ENCODE data around the gene ZNF469. TPM values are rescaled to one million over a fixed set of nuclear protein-coding genes. Genes with fewer than 3 reads are reported as not detected.

The ZNF469 gene
- total RNA-seq, 4 donors from 2014 or later = 0.17 to 0.49 (median 0.40) TPM

DNA sequence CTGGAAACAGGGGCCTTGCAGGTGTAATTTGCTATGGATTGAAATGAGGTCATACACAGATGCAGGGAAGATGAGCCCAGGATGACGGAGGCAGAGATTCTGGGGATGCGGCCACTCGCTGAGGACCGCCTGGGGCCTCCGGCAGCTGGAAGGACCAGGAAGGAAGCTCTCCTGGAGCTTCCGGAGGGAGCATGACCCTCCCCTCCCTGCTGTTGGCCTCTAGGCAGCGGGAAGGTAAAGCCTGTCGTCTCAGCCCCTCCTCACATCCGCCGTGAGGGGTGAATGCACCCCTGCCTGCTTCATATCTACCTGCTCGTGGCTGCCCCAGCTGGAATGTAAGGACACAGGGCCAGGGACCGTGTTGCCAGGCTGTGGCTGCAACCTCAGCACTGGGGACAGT, 29.1 kb upstream of the ZNF469 start:
- no peak for DNase-seq (ENCODE audit: low spot score in 2 of 2)
- 59 to 87% methylated on average over 11 to 12 of the region's 12 CpGs for WGBS, 2 donors
- no peak overlapping the region for H3K4me3 ChIP-seq (ENCODE audit: low read depth, poor library complexity, severe bottlenecking)
- TF ChIP-seq, protein P1, sequence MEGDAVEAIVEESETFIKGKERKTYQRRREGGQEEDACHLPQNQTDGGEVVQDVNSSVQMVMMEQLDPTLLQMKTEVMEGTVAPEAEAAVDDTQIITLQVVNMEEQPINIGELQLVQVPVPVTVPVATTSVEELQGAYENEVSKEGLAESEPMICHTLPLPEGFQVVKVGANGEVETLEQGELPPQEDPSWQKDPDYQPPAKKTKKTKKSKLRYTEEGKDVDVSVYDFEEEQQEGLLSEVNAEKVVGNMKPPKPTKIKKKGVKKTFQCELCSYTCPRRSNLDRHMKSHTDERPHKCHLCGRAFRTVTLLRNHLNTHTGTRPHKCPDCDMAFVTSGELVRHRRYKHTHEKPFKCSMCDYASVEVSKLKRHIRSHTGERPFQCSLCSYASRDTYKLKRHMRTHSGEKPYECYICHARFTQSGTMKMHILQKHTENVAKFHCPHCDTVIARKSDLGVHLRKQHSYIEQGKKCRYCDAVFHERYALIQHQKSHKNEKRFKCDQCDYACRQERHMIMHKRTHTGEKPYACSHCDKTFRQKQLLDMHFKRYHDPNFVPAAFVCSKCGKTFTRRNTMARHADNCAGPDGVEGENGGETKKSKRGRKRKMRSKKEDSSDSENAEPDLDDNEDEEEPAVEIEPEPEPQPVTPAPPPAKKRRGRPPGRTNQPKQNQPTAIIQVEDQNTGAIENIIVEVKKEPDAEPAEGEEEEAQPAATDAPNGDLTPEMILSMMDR (IDR thresholded peaks at IDR 0.05) = no peak
- TF ChIP-seq POLR2A (IDR thresholded peaks at IDR 0.05) = no peak
- intact Hi-C loops (cut with DNase I; ENCODE audit: low total_unique reads) = no loop called here

GRCh38 chr16:88354229-88355092, 28.3 kb upstream of the ZNF469 start:
- no peak overlapping the region for H3K4me3 ChIP-seq (ENCODE audit: low read depth, poor library complexity, severe bottlenecking)
- DNase-seq (ENCODE audit: low spot score in 2 of 2) = no peak
- 91% methylated on average over 25 to 32 of the region's 33 CpGs for WGBS, 2 donors
- intact Hi-C loops (cut with DNase I; ENCODE audit: low total_unique reads) = no loop called here
- TF ChIP-seq POLR2A (IDR thresholded peaks at IDR 0.05) = no peak
- TF ChIP-seq, protein P1 (IDR thresholded peaks at IDR 0.05) = no peak

- 84 to 94% methylated on average over 6 of the region's 6 CpGs for WGBS, 2 donors
- no peak for DNase-seq (ENCODE audit: low spot score in 2 of 2)
- intact Hi-C loops (cut with DNase I; ENCODE audit: low total_unique reads) = no loop called here
These were observed 27.7 kb upstream of the ZNF469 start for GRCh38 chr16:88355093-88355388.

GRCh38 chr16:88355389-88356123, 27.2 kb upstream of the ZNF469 start:
- H3K4me3 ChIP-seq (ENCODE audit: low read depth, poor library complexity, severe bottlenecking) = no peak overlapping the region
- TF ChIP-seq, protein P1 (IDR thresholded peaks at IDR 0.05) = no peak
- TF ChIP-seq POLR2A (IDR thresholded peaks at IDR 0.05) = no peak
- DNase-seq (ENCODE audit: low spot score in 2 of 2) = no peak
- intact Hi-C loops (cut with DNase I; ENCODE audit: low total_unique reads) = no loop called here
- 90 to 91% methylated on average over 26 to 28 of the region's 28 CpGs for WGBS, 2 donors

More at GRCh38 chr16:88355093-88355388, 27.7 kb upstream of the ZNF469 start:
- TF ChIP-seq, protein P1 (IDR thresholded peaks at IDR 0.05) = no peak
- TF ChIP-seq POLR2A (IDR thresholded peaks at IDR 0.05) = no peak
- no peak overlapping the region for H3K4me3 ChIP-seq (ENCODE audit: low read depth, poor library complexity, severe bottlenecking)

DNA sequence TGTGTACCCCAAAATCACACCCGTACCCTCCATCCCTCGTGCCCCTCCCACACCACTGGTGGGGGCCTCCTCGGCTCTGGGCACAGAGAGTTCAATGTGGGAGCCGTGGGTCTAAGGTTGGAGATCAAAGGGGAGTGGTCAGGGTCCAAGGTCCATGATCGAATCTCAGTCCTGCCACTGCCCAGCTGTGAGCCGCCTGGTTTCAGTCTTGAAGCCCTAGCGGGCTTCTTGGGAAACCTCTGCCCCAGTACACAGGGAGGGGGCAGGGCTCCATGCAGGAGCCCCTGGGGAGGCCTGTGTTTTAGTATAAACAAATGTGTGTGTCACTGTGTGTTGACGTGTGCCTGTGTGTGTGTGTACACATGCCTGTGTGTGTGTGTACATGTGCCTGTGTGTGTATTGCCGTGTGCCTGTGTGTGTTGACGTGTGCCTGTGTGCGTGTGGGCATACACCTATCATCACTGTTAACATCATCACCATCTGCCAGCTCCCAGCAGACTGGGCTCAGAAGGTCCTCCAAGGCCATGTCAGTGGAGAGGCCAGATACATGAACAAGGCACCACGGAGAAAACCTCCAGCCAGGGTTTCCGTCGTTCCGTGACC, 26.5 kb upstream of the ZNF469 start:
- intact Hi-C loops (cut with DNase I; ENCODE audit: low total_unique reads) = no loop called here
- DNase-seq (ENCODE audit: low spot score in 2 of 2) = no peak
- TF ChIP-seq, protein P1 (IDR thresholded peaks at IDR 0.05) = no peak
- TF ChIP-seq POLR2A (IDR thresholded peaks at IDR 0.05) = no peak
- no peak overlapping the region for H3K4me3 ChIP-seq (ENCODE audit: low read depth, poor library complexity, severe bottlenecking)
- WGBS, 2 donors = 79 to 86% methylated on average over 15 of the region's 15 CpGs

All from lower leg skin (tissue), 4 donors.